ENCODE data around the gene C9orf72. TPM values are rescaled to one million over a fixed set of nuclear protein-coding genes. Genes with fewer than 3 reads are reported as not detected.

Gene C9orf72
- polyA plus RNA-seq, 2 of the 4 experiments (the other 2 are of a cell fraction) = 4.0 to 16.4 TPM

DNA sequence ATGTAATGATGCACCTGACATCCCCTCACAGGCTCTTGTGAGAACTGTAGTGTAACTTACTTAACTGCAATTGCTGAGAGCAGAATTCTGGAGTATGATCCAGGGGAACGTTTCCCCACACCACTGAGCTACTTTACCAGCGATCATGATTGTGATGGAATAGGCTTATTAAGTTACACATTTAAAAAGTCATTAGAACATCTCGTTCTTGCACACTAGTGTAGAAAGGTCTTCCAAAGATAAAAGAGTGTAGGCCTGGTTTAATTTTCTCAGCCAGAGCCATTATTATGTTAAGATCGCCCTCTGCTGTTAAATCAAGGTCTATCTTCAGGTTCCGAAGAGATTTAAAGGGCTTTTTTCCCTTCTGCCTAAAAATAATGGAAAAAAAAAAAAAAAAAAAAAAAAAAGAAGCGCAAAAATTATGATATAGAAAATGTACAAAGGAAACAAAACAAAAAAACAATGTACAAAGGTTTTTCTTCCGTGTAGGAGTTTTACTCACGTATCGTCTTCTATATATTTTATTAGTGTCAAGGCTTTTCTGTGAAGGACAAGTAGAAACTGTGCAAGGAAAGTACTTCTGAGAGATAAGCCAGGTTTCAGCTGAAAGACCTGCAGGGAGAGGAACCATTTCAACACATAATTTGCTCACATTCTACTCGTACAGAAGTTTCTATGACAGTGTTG is 25.1 kb downstream of the C9orf72 start (continued):
- no peak for TF ChIP-seq REST (IDR thresholded peaks at IDR 0.05)
- TF ChIP-seq MAX (IDR thresholded peaks at IDR 0.05) = no peak
- no peak for TF ChIP-seq FOSB (CRISPR knock-in tag; IDR thresholded peaks at IDR 0.05)
- no peak for TF ChIP-seq TP53 (CRISPR knock-in tag; IDR thresholded peaks at IDR 0.05)
- peak; percentile 87 for TF ChIP-seq SMC3 (IDR thresholded peaks at IDR 0.05)
- TF ChIP-seq ZSCAN20 (CRISPR knock-in tag; IDR thresholded peaks at IDR 0.05) = no peak
- no peak for TF ChIP-seq POLR2AphosphoS2 (conservative IDR thresholded peaks at IDR 0.05; ENCODE audit: low read length)
- TF ChIP-seq NR3C1 (IDR thresholded peaks at IDR 0.05) = no peak

DNA sequence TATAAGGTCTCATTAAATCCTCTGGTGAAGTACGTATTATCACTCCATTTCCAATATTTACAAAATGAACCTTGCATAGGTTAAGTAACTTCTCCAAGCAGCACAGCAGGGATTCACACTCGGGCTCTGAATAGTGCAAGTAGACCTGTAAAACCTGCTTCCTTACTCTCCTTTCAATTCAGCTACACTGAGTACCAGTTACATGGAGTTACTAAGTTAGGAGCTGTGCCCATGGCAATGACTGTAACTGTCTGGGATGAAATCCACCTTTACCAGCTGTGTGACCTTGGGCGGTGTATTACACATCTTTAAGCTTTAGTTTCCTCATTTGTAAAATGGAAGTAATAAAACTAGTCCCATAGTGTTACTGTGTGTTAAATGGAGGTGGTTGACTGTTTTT is 27.8 kb downstream of the C9orf72 start:
- Histone ChIP-seq H3K4me2 (no peak overlapping the region), H3K4me3 (no peak overlapping the region), H3K9me3 (no peaks in the 10 kb centered on the region), H3K27ac (no peak overlapping the region), H3K4me1 (peaks cover 16% of the 10 kb centered on the region)
- ATAC-seq = no peak
- ChIA-PET CTCF (interaction anchor here (1.1 to 8.5 kb wide), 4 partner anchors 14 to 297 kb away, joined by 4 to 139 read pairs (median 36); partner anchors contain the start of gene MOB3B), POLR2A (interaction anchor here (0.6 kb wide), 1 partner anchor 28 kb away, joined by 3 read pairs; the partner anchor contains the start of gene C9orf72)
- WGBS (ENCODE audit: missing lambda C conversion rate) = 87% methylated on average over 3 of the region's 3 CpGs
- TF ChIP-seq FOSL2 (IDR thresholded peaks at IDR 0.05) (no peak), FOSL2 (CRISPR knock-in tag; IDR thresholded peaks at IDR 0.05) (no peak), PHF8 (IDR thresholded peaks at IDR 0.05; ENCODE audit: borderline replicate concordance, low read depth) (no peak), CHD4 (IDR thresholded peaks at IDR 0.05; ENCODE audit: borderline replicate concordance) (no peak), NPAS2 (CRISPR knock-in tag; IDR thresholded peaks at IDR 0.05; ENCODE audit: borderline replicate concordance) (no peak), RARB (CRISPR knock-in tag; IDR thresholded peaks at IDR 0.05) (no peak), RCOR1 (IDR thresholded peaks at IDR 0.05; ENCODE audit: low read depth, low read length) (no peak), KDM5A (IDR thresholded peaks at IDR 0.05) (no peak), SMC3 (IDR thresholded peaks at IDR 0.05) (no peak), BHLHE40 (IDR thresholded peaks at IDR 0.05; ENCODE audit: low read depth, low read length) (no peak)
- TF ChIP-seq, protein P1, sequence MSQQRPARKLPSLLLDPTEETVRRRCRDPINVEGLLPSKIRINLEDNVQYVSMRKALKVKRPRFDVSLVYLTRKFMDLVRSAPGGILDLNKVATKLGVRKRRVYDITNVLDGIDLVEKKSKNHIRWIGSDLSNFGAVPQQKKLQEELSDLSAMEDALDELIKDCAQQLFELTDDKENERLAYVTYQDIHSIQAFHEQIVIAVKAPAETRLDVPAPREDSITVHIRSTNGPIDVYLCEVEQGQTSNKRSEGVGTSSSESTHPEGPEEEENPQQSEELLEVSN (IDR thresholded peaks at IDR 0.05; ENCODE audit: borderline replicate concordance, low read depth) = no peak
- TF ChIP-seq, protein P2, sequence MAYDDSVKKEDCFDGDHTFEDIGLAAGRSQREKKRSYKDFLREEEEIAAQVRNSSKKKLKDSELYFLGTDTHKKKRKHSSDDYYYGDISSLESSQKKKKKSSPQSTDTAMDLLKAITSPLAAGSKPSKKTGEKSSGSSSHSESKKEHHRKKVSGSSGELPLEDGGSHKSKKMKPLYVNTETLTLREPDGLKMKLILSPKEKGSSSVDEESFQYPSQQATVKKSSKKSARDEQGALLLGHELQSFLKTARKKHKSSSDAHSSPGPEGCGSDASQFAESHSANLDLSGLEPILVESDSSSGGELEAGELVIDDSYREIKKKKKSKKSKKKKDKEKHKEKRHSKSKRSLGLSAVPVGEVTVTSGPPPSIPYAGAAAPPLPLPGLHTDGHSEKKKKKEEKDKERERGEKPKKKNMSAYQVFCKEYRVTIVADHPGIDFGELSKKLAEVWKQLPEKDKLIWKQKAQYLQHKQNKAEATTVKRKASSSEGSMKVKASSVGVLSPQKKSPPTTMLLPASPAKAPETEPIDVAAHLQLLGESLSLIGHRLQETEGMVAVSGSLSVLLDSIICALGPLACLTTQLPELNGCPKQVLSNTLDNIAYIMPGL (CRISPR knock-in tag; IDR thresholded peaks at IDR 0.05; ENCODE audit: borderline replicate concordance) = no peak
- TF ChIP-seq, protein P3, sequence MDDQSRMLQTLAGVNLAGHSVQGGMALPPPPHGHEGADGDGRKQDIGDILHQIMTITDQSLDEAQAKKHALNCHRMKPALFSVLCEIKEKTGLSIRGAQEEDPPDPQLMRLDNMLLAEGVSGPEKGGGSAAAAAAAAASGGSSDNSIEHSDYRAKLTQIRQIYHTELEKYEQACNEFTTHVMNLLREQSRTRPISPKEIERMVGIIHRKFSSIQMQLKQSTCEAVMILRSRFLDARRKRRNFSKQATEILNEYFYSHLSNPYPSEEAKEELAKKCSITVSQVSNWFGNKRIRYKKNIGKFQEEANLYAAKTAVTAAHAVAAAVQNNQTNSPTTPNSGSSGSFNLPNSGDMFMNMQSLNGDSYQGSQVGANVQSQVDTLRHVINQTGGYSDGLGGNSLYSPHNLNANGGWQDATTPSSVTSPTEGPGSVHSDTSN (IDR thresholded peaks at IDR 0.05) = no peak
- no peak for FAIRE-seq
- no peak for DNase-seq (ENCODE audit: low read depth in 1 of 2, low spot score in 1 of 2)

All from A549 (cell line).